CD14-positive monocyte (primary cell): Measurements from ENCODE around the gene ACOT7. TPM values are rescaled to one million over a fixed set of nuclear protein-coding genes. Genes with fewer than 3 reads are reported as not detected.

Experiments used
- DNase-seq, 3 donors: peaks; one replicate each; pipeline ENCODE4 v3.0.0-alpha.2; 2011 to 2022
- H2AFZ ChIP-seq: 2 replicates; pipeline ENCODE4 v1.6.0; 2012; ENCODE audit warnings: mild to moderate bottlenecking, low read depth, low read length, inconsistent platforms; ENCODE audit not compliant: insufficient read depth, poor library complexity, severe bottlenecking
- H3K27ac ChIP-seq, 2 donors: 1 replicate in 1 of 2; 2 replicates in 1 of 2; pipeline ENCODE4 v1.5.1; 2012 to 2013; ENCODE audit warnings: low read length in 2 of 2, control low read depth in 1 of 2, inconsistent platforms in 1 of 2, low read depth in 1 of 2, mild to moderate bottlenecking in 1 of 2
- H3K27me3 ChIP-seq, 2 donors: one replicate each; pipeline versions ENCODE4 v1.6.0 to v1.6.1; 2011 to 2013; ENCODE audit warnings: low read length in 2 of 2; ENCODE audit not compliant: control insufficient read depth in 2 of 2, insufficient read depth in 2 of 2
- H3K36me3 ChIP-seq, 2 donors: replicated peaks in 1 of 2; 1 replicate in 1 of 2; 2 replicates in 1 of 2; pipeline versions ENCODE4 v1.5.1 to v1.6.1; 2012 to 2013; ENCODE audit warnings: low read length in 2 of 2, control low read depth in 1 of 2, inconsistent platforms in 1 of 2, mild to moderate bottlenecking in 1 of 2; ENCODE audit not compliant: insufficient read depth in 2 of 2, control insufficient read depth in 1 of 2
- H3K4me1 ChIP-seq, 2 donors: 1 replicate in 1 of 2; 2 replicates in 1 of 2; pipeline versions ENCODE4 v1.5.1 to v1.6.1; 2012 to 2013; ENCODE audit warnings: low read length in 2 of 2, control low read depth in 1 of 2, inconsistent platforms in 1 of 2, mild to moderate bottlenecking in 1 of 2, moderate library complexity in 1 of 2; ENCODE audit not compliant: insufficient read depth in 2 of 2, control insufficient read depth in 1 of 2
- H3K4me2 ChIP-seq: replicated peaks from 2 replicates; pipeline ENCODE3; 2012; ENCODE audit warnings: low read length, moderate library complexity, mild to moderate bottlenecking; ENCODE audit not compliant: poor library complexity, severe bottlenecking; ENCODE audit errors: extremely low read depth
- H3K4me3 ChIP-seq, 3 experiments: fragments of 200-600 bp in 1 of 3; sonication (generic) in 1 of 3; replicated peaks in 1 of 3; 1 replicate in 2 of 3; 2 replicates in 1 of 3; pipeline ENCODE4 v1.5.1; 2011 to 2013; ENCODE audit warnings: low read length in 3 of 3, mild to moderate bottlenecking in 3 of 3, control low read depth in 2 of 3, low read depth in 2 of 3, inconsistent platforms in 1 of 3, moderate library complexity in 1 of 3
- H3K79me2 ChIP-seq: 2 replicates; pipeline ENCODE4 v1.6.0; 2012; ENCODE audit warnings: mild to moderate bottlenecking, control low read depth, inconsistent platforms, low read length, moderate library complexity; ENCODE audit not compliant: insufficient read depth
- H3K9ac ChIP-seq: 2 replicates; pipeline ENCODE4 v1.6.0; 2017; ENCODE audit warnings: low read length, mild to moderate bottlenecking; ENCODE audit not compliant: insufficient read depth, poor library complexity, severe bottlenecking
- H3K9me3 ChIP-seq, 2 donors: replicated peaks in 1 of 2; 1 replicate in 1 of 2; 2 replicates in 1 of 2; pipeline versions ENCODE4 v1.5.1 to v1.6.1; 2012 to 2013; ENCODE audit warnings: low read length in 2 of 2, control low read depth in 1 of 2; ENCODE audit not compliant: control insufficient read depth in 1 of 2, insufficient read depth in 1 of 2
- H4K20me1 ChIP-seq: 2 replicates; pipeline ENCODE4 v1.6.0; 2012; ENCODE audit warnings: mild to moderate bottlenecking, low read length, control low read depth, moderate library complexity; ENCODE audit not compliant: insufficient read depth
- H3K27ac Mint-ChIP-seq, 7 donors: one replicate each; pipeline ENCODE4 v1.8.0; 2020; ENCODE audit warnings: mild to moderate bottlenecking in 7 of 7, mixed read lengths in 7 of 7, moderate library complexity in 6 of 7, inconsistent platforms in 2 of 7
- H3K27me3 Mint-ChIP-seq, 3 donors: one replicate each; pipeline ENCODE4 v1.8.0; 2021 to 2022; ENCODE audit warnings: low read depth in 3 of 3, mild to moderate bottlenecking in 3 of 3, mixed read lengths in 3 of 3, moderate library complexity in 3 of 3, inconsistent platforms in 1 of 3
- H3K36me3 Mint-ChIP-seq, 2 donors: one replicate each; pipeline ENCODE4 v1.8.0; 2020; ENCODE audit warnings: mixed read lengths in 2 of 2, inconsistent platforms in 1 of 2, mild to moderate bottlenecking in 1 of 2
- H3K4me1 Mint-ChIP-seq: one replicate; pipeline ENCODE4 v1.8.0; 2020; ENCODE audit warnings: mild to moderate bottlenecking, mixed read lengths
- H3K4me3 Mint-ChIP-seq, 2 donors: one replicate each; pipeline ENCODE4 v1.8.0; 2020; ENCODE audit warnings: mild to moderate bottlenecking in 2 of 2, mixed read lengths in 2 of 2, moderate library complexity in 1 of 2
- H3K9me3 Mint-ChIP-seq, 7 donors: one replicate each; pipeline ENCODE4 v1.8.0; 2020 to 2022; ENCODE audit warnings: mixed read lengths in 7 of 7, mild to moderate bottlenecking in 6 of 7, moderate library complexity in 6 of 7, inconsistent platforms in 2 of 7
- CTCF ChIP-seq: fragments of 200-600 bp; IDR thresholded peaks from one replicate; pipeline ENCODE4 v1.8.0; 2022; ENCODE audit warnings: antibody characterized with exemption, mild to moderate bottlenecking
- WGBS: methylation state at CpG from one replicate; pipeline ENCODE4 v1.1.5; 2013; ENCODE audit warnings: missing lambda C conversion rate; ENCODE audit not compliant: insufficient coverage; 5-methylcytosine and 5-hydroxymethylcytosine counted together
- intact Hi-C, 2 donors: fragments of 100-400 bp; cut with micrococcal nuclease; formaldehyde crosslinking; loops; one replicate each; pipeline versions ENCODE4 v1.15.0 to v1.15.1; 2023
- polyA plus RNA-seq, 3 donors: library from polyadenylated mRNA; depleted of rRNA in 1 of 3; unstranded in 2 of 3; stranded (reverse) in 1 of 3; fragments of 300-500 nt in 2 of 3; fragments of >200 nt in 1 of 3; fragmentation: Illumina TruSeq in 2 of 3; gene quantifications; 1 replicate in 2 of 3; 2 replicates in 1 of 3; pipeline ENCODE4 v1.2.3, GENCODE V29; 2012 to 2021

ACOT7 gene
- polyA plus RNA-seq, 3 donors, result 0.63 to 4.3 (median 1.4) TPM

- Mint-ChIP-seq H3K27me3 (peaks cover 1 to 6% (median 4%) of the 10 kb centered on the region in 3 donors), H3K4me1 (peaks cover 12% of the 10 kb centered on the region), H3K27ac (peak overlapping the region in 5 of 7 donors; percentile 44 to 76 (median 63)), H3K9me3 (no peaks in the 10 kb centered on the region), H3K36me3 (peaks cover 3 to 6% of the 10 kb centered on the region in 2 donors), H3K4me3 (peak overlapping the region; percentile 54 to 76)
- H3K36me3 ChIP-seq, result no peaks in the 10 kb centered on the region
- peaks cover 5 to 14% of the 10 kb centered on the region in 2 donors for H3K4me1 ChIP-seq
- H2AFZ ChIP-seq, result peak overlapping the region; percentile 85
- peak overlapping the region in 1 of 2 donors; percentile 50 for H3K27ac ChIP-seq
- intact Hi-C loops, result loop anchor here in 1 of 2 donors (5.0 kb wide), 1 partner anchor 101 kb away; no protein-coding TSS in a partner anchor
- no peaks in the 10 kb centered on the region for H3K79me2 ChIP-seq
- DNase-seq, result peak in 2 of 3 donors; percentile 17 to 25
- peak overlapping the region; percentile 36 for H3K9ac ChIP-seq
- no peaks in the 10 kb centered on the region for H3K27me3 ChIP-seq
- peak; percentile 58 for TF ChIP-seq CTCF
- H3K4me2 ChIP-seq, result peak overlapping the region; percentile 57
- no peaks in the 10 kb centered on the region for H3K9me3 ChIP-seq
- 43% methylated on average over 15 of the region's 15 CpGs for WGBS
- peak overlapping the region in 1 of 3 experiments; percentile 58 for H3K4me3 ChIP-seq
- H4K20me1 ChIP-seq, result no peaks in the 10 kb centered on the region
These were observed 45.7 kb downstream of the ACOT7 start for GRCh38 chr1:6347641-6348487.

GRCh38 chr1:6345460-6345859 lies 48.1 kb downstream of the ACOT7 start:
- H3K9me3 Mint-ChIP-seq, result no peaks in the 10 kb centered on the region
- intact Hi-C loops, result loop anchor here in 1 of 2 donors (5.0 kb wide), 1 partner anchor 98 kb away; no protein-coding TSS in a partner anchor
- no peak for DNase-seq

More at GRCh38 chr1:6345460-6345859, 48.1 kb downstream of the ACOT7 start:
- H3K27me3 ChIP-seq, result no peaks in the 10 kb centered on the region
- Mint-ChIP-seq H3K27me3 (peaks cover 1 to 7% (median 2%) of the 10 kb centered on the region in 3 donors), H3K36me3 (peaks cover 3 to 6% of the 10 kb centered on the region in 2 donors), H3K4me1 (peaks cover 15% of the 10 kb centered on the region), H3K4me3 (no peak overlapping the region), H3K27ac (no peak overlapping the region)
- no peak overlapping the region for H2AFZ ChIP-seq
- TF ChIP-seq CTCF, result no peak
- H3K36me3 ChIP-seq, result no peaks in the 10 kb centered on the region
- H3K9ac ChIP-seq, result no peak overlapping the region
- H4K20me1 ChIP-seq, result no peaks in the 10 kb centered on the region
- H3K4me3 ChIP-seq, result no peak overlapping the region
- H3K4me1 ChIP-seq, result peaks cover 5 to 14% of the 10 kb centered on the region in 2 donors
- WGBS, result 97% methylated on average over 14 of the region's 14 CpGs
- H3K79me2 ChIP-seq, result no peaks in the 10 kb centered on the region
- H3K9me3 ChIP-seq, result no peaks in the 10 kb centered on the region
- no peak overlapping the region for H3K4me2 ChIP-seq
- H3K27ac ChIP-seq, result no peak overlapping the region
